Stimulated activated CD4-positive, alpha-beta T cell treated with anti-CD3 and anti-CD28 coated beads, Interleukin-1b, Interleukin-23, amount 100 ng/mL, for 1 hour (primary cell): ENCODE results near the gene CDC42EP4.

Source experiments
- DNase-seq, 2 donors: peaks; one replicate each; pipeline ENCODE4 v3.0.0-alpha.2; 2020; ENCODE audit warnings: low read depth in 2 of 2

The CDC42EP4 gene

GRCh38 chr17:73301369-73301768 is 10.4 kb downstream of the CDC42EP4 start:
- no peak for DNase-seq

DNA sequence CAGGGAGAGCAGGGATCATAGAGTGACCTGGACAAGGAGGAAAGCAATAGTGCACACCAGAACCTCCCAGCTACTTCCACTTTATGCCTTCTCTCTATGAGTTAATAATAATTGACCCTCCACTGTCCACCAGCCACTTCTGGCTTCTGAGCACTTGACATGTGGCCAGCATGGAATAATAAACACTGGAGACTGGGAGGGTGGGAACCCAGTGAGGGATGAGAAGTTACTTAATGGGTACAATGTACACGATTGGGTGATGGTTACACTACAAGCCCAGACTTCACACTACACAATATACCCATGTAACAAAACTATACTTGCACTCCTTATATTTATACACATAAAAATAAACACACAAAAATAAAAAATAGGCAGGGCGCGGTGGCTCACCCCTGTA is 11.4 kb downstream of the CDC42EP4 start:
- DNase-seq = no peak

GRCh38 chr17:73297934-73298861 is 13.6 kb downstream of the CDC42EP4 start:
- DNase-seq = no peak

DNA sequence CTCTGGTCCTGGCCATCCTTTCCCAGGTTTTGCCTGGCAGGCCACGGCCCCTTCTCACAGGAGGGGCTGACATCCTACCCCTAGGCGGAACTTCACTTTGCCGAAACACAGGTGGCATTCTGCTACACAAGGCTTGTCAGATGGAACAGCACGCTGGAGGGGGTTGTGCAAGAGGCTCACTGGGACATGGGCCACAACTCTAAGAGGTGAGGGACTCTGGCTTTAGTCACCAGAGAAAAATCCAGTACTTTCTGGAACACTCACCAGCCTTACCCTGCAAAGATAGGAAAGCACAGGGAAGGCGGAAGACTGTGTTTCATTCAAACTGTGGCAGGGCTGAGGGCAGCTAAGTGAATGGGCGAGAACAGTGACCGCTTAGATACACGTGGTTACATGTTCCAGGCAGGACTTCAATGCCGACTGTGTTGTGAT is 18.3 kb downstream of the CDC42EP4 start:
- no peak for DNase-seq

GRCh38 chr17:73293031-73293430 is 18.8 kb downstream of the CDC42EP4 start:
- no peak for DNase-seq

DNA sequence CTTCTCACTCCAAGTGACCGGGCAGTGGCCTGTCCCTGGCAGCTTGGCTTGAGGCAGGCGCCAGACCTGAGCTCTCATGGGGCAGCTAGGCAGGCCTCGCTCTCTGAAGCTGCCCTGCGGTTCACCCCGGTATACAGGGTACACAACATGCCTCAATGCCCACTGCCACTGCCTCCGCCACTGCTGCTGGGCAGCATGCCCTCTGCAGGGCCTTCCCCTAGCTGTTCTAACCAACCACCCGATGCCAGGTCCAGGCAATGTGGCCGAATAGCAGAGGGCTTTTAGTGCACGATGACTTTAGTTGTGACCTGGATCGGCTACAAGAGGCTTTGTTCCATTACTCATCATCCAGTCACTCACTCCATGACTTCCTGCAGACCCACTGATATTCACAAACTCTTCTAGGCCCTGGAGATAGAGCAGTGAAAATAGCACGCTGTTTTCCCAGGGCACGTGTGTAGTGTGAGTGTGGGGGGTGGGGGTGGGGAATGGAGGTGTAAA is 19.7 kb downstream of the CDC42EP4 start:
- DNase-seq = no peak

GRCh38 chr17:73291260-73291801 is 20.5 kb downstream of the CDC42EP4 start:
- DNase-seq = no peak

DNA sequence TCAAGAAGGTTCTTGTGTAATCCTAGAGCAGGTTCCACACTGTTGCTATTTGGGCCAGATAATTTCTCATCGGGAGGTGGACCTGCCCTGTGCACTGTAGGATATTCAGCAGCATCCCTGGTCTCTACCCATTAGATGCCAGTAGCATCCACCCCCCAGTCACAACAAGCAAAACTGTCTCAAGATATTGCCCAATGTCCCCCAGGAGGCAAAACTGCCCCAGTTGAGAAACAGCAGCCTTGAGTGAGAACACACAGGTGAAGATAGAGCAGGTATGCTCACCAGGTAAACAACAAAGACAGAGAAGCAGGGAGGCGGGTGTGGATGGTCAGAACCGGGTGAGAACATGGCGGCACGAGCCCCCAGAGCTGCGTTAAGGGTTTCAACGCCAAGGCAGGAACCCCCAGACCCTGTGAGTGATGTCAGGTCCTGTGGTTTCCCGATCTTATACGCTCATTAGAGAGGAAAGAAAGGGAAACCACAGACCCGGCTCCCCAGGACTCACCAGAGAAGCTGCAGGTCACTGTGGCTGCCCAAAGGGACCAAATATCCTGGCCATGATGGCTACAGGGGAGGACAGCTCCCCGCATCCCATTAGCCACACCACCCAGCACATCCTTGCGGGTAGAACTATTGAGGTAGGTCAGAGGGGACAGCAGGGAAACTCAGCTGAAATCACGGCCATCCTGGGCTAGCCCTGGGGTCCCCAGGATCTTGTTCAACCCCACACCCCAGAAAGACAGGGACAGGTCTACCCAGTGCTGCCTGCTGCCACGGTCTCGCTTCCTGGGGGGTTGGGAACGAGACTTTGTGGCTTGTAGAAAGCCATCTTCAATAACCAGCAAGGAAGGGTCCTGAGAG is 21.2 kb downstream of the CDC42EP4 start:
- DNase-seq = no peak

- DNase-seq = no peak
Observed at GRCh38 chr17:73289549-73290254, 22.1 kb downstream of the CDC42EP4 start.

DNA sequence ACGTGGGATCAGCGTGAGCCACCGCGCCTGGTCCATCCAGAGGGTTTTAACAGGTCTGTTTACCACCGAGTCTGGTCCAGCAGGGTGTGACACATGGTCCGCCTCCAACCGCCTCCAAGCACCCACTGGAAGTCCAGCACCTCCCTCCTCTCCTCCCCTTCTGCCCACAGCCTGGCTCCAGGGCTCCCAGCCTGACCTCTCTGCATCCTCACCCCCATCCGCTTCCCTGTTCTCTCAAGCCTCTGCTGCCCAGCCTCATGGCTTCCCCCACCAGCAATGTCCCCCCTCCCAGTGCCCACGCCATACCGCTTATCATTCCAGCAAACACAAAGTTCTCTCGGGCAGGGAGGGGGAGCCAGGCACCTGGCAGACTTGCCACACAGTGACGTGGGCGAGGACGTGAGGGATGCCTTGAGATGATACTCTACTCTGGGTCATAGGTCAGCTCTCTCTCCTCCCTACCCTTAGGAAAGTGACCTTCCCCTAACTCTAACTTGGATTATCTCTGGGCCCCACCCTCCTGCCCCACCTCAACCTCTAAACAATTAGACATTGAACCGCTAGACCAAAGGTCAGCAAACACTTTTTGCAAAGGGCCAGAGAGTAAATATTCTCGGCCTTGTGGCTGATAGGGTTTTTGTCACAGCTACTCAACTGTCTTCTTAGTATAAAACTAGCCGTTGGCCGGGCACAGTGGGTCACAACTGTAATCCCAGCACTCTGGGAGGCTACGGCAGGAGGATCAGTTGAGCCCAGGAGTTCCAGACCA is 23.1 kb downstream of the CDC42EP4 start:
- no peak for DNase-seq

DNA sequence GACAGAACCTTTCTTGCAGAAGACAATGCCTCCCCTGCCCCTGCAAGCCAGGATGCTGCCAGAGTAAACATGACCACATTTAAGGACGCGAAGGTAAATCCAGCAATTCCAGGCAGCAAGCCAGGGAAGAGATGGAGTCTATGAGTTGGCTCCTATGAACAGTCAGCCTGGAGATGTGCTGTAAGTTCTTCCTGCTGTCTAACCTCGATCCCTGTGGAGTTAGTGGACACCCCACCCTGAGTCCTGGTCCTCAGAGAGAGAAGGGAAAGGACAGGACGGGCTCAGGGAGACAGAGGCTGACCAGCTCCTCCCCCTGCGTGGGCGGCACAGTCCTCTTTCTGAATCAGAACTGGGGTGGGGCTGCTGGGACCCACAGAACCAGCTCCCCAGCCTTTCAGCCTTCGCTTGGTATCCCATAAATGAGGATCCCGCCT is 24.9 kb downstream of the CDC42EP4 start:
- DNase-seq = no peak

GRCh38 chr17:73285916-73286862 is 25.6 kb downstream of the CDC42EP4 start:
- no peak for DNase-seq

DNA sequence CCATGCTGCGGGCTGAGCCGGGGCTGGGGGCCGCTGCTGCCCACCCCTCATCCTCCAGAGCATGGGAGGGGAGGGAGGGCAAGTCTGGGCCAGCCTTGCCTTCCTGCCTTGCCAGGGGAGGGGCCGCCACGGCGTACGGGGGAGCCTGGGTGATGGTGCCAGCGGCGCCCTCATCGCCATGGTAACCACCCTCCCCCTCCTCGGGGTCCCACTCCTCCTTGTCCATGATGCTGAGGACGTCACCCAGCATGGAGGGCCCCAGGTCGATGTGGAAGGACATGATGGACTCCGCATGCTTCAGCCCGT is 26.2 kb downstream of the CDC42EP4 start:
- no peak for DNase-seq

DNA sequence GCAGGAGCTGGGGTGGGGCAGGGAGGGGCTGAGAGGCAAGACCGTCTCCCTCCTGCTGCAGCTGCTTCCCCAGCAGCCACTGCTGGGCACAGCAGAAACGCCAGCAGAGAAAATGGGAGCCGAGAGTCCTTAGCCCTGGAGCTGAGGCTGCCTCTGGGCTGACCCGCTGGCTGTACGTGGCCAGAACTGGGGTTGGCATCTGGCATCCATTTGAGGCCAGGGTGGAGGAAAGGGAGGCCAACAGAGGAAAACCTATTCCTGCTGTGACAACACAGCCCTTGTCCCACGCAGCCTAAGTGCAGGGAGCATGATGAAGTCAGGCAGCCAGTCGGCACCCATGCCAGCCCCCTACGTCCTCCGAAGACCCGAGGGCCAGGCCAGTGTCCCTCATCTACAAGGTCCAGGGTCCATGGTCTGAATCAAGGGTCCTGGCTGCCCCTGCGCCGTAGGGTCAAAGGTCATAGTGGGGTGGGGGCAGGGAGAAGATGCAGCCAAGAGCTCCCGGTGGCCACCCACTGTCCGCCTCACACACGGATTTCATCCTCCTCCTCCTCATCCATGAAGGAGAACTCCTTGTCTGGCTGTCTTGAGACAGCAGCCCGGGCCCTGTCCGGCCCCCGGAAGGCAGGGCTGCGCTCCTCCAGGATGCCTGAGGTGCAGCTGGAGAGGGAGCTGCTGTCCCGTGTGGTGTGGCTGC is 26.7 kb downstream of the CDC42EP4 start:
- DNase-seq = no peak

GRCh38 chr17:73284354-73284753 is 27.4 kb downstream of the CDC42EP4 start:
- no peak for DNase-seq

- no peak for DNase-seq
Observed at GRCh38 chr17:73283841-73284282, 27.9 kb downstream of the CDC42EP4 start.

DNA sequence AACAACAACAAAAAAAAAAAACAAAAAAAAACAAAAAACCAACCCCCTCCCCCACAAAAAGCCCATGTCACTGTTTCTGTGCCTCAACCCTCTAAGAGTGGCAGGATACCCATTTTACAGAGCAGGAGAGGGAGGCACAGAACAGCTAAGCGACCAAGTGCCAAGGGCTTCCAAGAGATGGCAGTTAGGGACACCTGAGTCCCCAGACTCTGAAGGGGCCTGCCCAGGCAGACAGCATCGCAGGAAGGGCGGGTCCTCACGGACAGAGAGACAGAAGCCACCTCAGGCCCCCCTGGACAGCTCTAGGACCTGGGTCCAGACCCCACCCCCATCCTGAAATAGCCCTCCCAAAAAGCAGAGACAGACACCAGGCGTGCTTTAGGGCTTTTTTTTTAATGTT is 28.6 kb downstream of the CDC42EP4 start:
- DNase-seq = no peak

DNA sequence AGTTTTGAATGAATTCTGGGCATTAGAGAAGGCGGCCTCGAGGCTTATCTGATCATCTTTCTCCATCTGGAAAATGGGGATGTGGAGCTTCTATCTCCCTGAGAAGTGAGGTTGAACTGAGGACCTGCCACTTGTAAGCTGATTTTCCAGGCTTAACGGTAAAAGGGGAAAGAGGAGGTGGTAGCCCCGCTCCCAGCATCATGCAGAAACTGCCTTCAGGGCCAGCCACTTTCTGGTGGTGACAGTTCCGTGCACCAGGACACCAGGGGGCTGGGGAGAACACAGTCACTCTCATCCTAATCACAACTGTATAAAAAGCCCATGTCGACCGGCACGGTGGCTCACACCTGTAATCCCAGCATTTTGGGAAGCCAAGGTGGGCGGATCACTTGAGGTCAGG is 29.2 kb downstream of the CDC42EP4 start:
- DNase-seq = no peak

DNA sequence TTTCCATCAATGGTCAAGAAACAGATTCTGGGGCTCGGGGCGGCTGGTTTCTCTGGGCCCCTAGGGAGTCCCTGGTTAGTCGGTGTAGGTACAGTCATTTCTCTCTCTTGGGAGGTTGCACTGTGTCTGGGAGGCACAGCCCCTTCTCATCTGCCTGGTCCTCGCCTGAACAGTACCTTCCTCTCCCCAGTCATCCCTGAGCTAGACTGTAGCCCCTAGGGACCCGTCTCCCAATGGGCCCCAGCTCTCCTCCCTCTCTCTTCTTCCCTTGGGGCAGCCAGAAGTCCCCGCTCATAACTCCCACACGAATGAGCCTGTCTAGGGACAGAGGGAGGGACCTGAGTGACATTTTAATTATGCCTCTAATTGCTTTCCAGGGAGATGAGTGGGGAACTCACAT is 29.9 kb downstream of the CDC42EP4 start:
- no peak for DNase-seq
